Measurements from ENCODE around the gene SLC6A3. TPM values are rescaled to one million over a fixed set of nuclear protein-coding genes. Genes with fewer than 3 reads are reported as not detected.

The SLC6A3 gene
- total and polyA plus RNA-seq, 2 donors (not counting 1 experiment from before 2014, with no cell fraction given), result 0.01 to 0.15 TPM

DNA sequence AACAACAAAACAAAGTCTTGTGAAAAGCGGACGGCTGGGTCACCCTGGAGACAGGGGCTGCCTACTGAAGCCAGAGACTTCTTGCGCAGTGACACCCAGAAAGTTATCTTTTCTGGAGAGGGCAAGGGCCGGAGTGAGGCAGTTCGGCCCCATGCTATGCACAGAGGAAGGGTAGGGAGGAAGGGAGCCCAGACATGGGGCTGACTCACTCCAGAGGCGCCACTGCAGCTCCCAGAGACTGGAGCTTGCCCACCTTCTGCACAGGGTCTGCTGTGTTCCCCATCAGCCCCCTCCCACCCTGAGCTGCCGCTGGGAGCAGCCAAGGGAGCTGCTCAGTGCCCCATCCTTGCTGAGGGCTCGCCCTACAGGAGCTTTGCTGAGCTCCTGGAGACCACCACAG lies 13.3 kb downstream of the SLC6A3 start:
- Histone ChIP-seq H3K36me3 (replicated peaks in 1 of 2; ENCODE audit: control extremely low read depth in 1 of 2, control insufficient read depth in 1 of 2, extremely low read depth in 1 of 2, insufficient read depth in 2 of 2, low read length in 1 of 2) (no peaks in the 10 kb centered on the region), H3K9ac (ENCODE audit: low read length) (no peak overlapping the region), H3K27me3 (replicated peaks in 1 of 4; ENCODE audit: control extremely low read depth in 1 of 4, control insufficient read depth in 3 of 4, insufficient read depth in 4 of 4, low read length in 3 of 4) (peaks cover 0 to 3% (median 0%) of the 10 kb centered on the region in 4 experiments), H3K79me2 (ENCODE audit: control insufficient read depth, insufficient read depth, low read length) (no peaks in the 10 kb centered on the region), H3K9me3 (ENCODE audit: control extremely low read depth in 1 of 3, control insufficient read depth in 2 of 3, insufficient read depth in 1 of 3, low read length in 2 of 3) (peaks cover 3 to 47% (median 22%) of the 10 kb centered on the region in 3 donors), H2AFZ (ENCODE audit: insufficient read depth, low read depth, low read length, poor library complexity, severe bottlenecking) (no peak overlapping the region), H3K4me3 (ENCODE audit: control extremely low read depth in 1 of 5, extremely low read depth in 1 of 5, insufficient read depth in 1 of 5, low read depth in 2 of 5, low read length in 4 of 5) (no peak overlapping the region), H4K20me1 (ENCODE audit: control insufficient read depth, insufficient read depth, low read length, poor library complexity, severe bottlenecking) (no peaks in the 10 kb centered on the region), H3K4me2 (replicated peaks; ENCODE audit: low read depth, low read length, poor library complexity, severe bottlenecking) (no peak overlapping the region), H3K27ac (ENCODE audit: low read length in 2 of 2) (no peak overlapping the region), H3K4me1 (ENCODE audit: control insufficient read depth in 2 of 2, insufficient read depth in 2 of 2, low read length in 2 of 2) (no peaks in the 10 kb centered on the region)
- no peak overlapping the region for H3K4me3 Mint-ChIP-seq
- DNase-seq, result no peak
- intact Hi-C loops (cut with micrococcal nuclease), result no loop called here
- ATAC-seq (ENCODE audit: low read depth), result no peak
- TF ChIP-seq, protein P1, sequence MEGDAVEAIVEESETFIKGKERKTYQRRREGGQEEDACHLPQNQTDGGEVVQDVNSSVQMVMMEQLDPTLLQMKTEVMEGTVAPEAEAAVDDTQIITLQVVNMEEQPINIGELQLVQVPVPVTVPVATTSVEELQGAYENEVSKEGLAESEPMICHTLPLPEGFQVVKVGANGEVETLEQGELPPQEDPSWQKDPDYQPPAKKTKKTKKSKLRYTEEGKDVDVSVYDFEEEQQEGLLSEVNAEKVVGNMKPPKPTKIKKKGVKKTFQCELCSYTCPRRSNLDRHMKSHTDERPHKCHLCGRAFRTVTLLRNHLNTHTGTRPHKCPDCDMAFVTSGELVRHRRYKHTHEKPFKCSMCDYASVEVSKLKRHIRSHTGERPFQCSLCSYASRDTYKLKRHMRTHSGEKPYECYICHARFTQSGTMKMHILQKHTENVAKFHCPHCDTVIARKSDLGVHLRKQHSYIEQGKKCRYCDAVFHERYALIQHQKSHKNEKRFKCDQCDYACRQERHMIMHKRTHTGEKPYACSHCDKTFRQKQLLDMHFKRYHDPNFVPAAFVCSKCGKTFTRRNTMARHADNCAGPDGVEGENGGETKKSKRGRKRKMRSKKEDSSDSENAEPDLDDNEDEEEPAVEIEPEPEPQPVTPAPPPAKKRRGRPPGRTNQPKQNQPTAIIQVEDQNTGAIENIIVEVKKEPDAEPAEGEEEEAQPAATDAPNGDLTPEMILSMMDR (IDR thresholded peaks at IDR 0.05), result no peak
- no peak for TF ChIP-seq EZH2 (IDR thresholded peaks at IDR 0.05; ENCODE audit: borderline replicate concordance, insufficient read depth, low read depth, low read length, poor library complexity, severe bottlenecking)
- POLR2A ChIA-PET, result no interaction called here
- H3K27ac Mint-ChIP-seq, result no peak overlapping the region
- no peaks in the 10 kb centered on the region for H3K4me1 Mint-ChIP-seq
- peaks cover 19% of the 10 kb centered on the region for H3K9me3 Mint-ChIP-seq (ENCODE audit: insufficient read depth)
- WGBS (ENCODE audit: insufficient coverage), result 87% methylated on average over 7 of the region's 8 CpGs
- CTCF ChIA-PET, result no interaction called here
- peaks cover 6% of the 10 kb centered on the region for H3K27me3 Mint-ChIP-seq

DNA sequence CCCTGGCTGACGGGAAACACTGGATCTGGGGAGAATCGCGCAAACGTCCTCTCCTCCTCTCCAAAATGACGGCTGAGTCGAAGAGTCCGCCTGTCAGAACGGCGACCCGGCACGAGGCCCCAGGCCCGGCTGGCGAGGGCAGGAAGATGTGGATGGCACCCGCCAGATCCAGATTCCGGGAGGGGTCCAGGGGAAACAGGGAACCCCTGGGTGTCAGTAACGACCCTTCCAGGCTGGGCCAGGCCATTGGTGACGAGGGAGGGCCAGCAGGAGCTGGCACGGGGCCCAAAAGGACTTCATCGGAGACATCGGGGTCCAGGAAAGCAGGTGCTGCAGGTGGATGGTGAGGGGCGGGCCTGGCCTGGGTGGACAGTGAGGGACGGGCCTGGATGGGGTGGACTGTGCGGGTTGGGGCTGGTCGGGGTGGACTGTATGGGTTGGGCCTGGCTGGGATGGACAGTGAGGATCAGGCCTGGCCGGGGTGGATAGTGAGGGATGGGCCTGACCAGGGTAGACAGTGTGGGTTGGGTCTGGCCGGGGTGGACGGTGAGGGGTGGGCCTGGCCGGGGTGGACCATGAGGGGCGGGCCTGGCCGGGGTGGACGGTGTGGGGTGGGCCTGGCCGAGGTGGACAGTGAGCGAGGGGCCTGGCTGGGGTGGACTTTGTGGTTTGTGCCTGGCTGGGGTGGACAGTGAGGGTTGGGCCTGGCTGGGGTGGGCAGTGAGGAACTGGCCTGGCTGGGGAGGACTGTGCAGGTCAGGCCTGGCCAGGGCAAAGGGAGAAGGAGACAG lies 14.0 kb downstream of the SLC6A3 start:
- H3K9ac ChIP-seq (ENCODE audit: low read length), result no peak overlapping the region
- no peaks in the 10 kb centered on the region for H3K4me1 ChIP-seq (ENCODE audit: control insufficient read depth in 2 of 2, insufficient read depth in 2 of 2, low read length in 2 of 2)
- no peak overlapping the region for H3K4me3 Mint-ChIP-seq
- H3K27me3 Mint-ChIP-seq, result peaks cover 6% of the 10 kb centered on the region
- WGBS (ENCODE audit: insufficient coverage), result 93% methylated on average over 33 of the region's 33 CpGs
- H3K4me3 ChIP-seq (ENCODE audit: control extremely low read depth in 1 of 5, extremely low read depth in 1 of 5, insufficient read depth in 1 of 5, low read depth in 2 of 5, low read length in 4 of 5), result no peak overlapping the region
- no peak overlapping the region for H2AFZ ChIP-seq (ENCODE audit: insufficient read depth, low read depth, low read length, poor library complexity, severe bottlenecking)
- peaks cover 0 to 3% (median 0%) of the 10 kb centered on the region in 4 experiments for H3K27me3 ChIP-seq (replicated peaks in 1 of 4; ENCODE audit: control extremely low read depth in 1 of 4, control insufficient read depth in 3 of 4, insufficient read depth in 4 of 4, low read length in 3 of 4)
- no peak for DNase-seq
- ChIA-PET CTCF (no interaction called here), POLR2A (no interaction called here)
- H3K4me1 Mint-ChIP-seq, result no peaks in the 10 kb centered on the region
- no peak overlapping the region for H3K27ac ChIP-seq (ENCODE audit: low read length in 2 of 2)
- H3K9me3 Mint-ChIP-seq (ENCODE audit: insufficient read depth), result peaks cover 26% of the 10 kb centered on the region
- H3K4me2 ChIP-seq (replicated peaks; ENCODE audit: low read depth, low read length, poor library complexity, severe bottlenecking), result no peak overlapping the region
- peaks cover 3 to 49% (median 24%) of the 10 kb centered on the region in 3 donors for H3K9me3 ChIP-seq (ENCODE audit: control extremely low read depth in 1 of 3, control insufficient read depth in 2 of 3, insufficient read depth in 1 of 3, low read length in 2 of 3)
- H3K79me2 ChIP-seq (ENCODE audit: control insufficient read depth, insufficient read depth, low read length), result no peaks in the 10 kb centered on the region
- ATAC-seq (ENCODE audit: low read depth), result no peak
- H4K20me1 ChIP-seq (ENCODE audit: control insufficient read depth, insufficient read depth, low read length, poor library complexity, severe bottlenecking), result no peaks in the 10 kb centered on the region
- TF ChIP-seq EZH2 (IDR thresholded peaks at IDR 0.05; ENCODE audit: borderline replicate concordance, insufficient read depth, low read depth, low read length, poor library complexity, severe bottlenecking), result no peak
- H3K36me3 ChIP-seq (replicated peaks in 1 of 2; ENCODE audit: control extremely low read depth in 1 of 2, control insufficient read depth in 1 of 2, extremely low read depth in 1 of 2, insufficient read depth in 2 of 2, low read length in 1 of 2), result no peaks in the 10 kb centered on the region
- no peak overlapping the region for H3K27ac Mint-ChIP-seq
- intact Hi-C loops (cut with micrococcal nuclease), result no loop called here

Data from B cell (primary cell).